Tibial nerve (tissue), 4 donors: ENCODE results near the gene PCSK7.
"Not testable (repeated sequence)": the region's sequence is repeated elsewhere in the genome, so short reads cannot be mapped to it uniquely, and the experiment has no call there.

Experiments
- EP300 ChIP-seq, 2 donors: sonication (generic); formaldehyde crosslinking; IDR thresholded peaks; one replicate each; pipeline ENCODE4 v1.6.1; 2017; ENCODE audit warnings: antibody characterized with exemption in 2 of 2, mild to moderate bottlenecking in 1 of 2
- POLR2A ChIP-seq, 2 donors: fragments of 450-650 bp; IDR thresholded peaks; one replicate each; pipeline ENCODE4 v1.6.1; 2017; ENCODE audit warnings: antibody characterized with exemption in 2 of 2, mild to moderate bottlenecking in 2 of 2, moderate library complexity in 2 of 2
- TF ChIP-seq, protein P1 (sequence below), 5 experiments: fragments of 200-600 bp in 3 of 5; fragments of 450-650 bp in 2 of 5; sonication (generic) in 3 of 5; IDR thresholded peaks; one replicate each; pipeline ENCODE4 v1.5.1; 2016 to 2019; ENCODE audit warnings: antibody characterized with exemption in 5 of 5, mild to moderate bottlenecking in 3 of 5, moderate library complexity in 2 of 5

DNA sequence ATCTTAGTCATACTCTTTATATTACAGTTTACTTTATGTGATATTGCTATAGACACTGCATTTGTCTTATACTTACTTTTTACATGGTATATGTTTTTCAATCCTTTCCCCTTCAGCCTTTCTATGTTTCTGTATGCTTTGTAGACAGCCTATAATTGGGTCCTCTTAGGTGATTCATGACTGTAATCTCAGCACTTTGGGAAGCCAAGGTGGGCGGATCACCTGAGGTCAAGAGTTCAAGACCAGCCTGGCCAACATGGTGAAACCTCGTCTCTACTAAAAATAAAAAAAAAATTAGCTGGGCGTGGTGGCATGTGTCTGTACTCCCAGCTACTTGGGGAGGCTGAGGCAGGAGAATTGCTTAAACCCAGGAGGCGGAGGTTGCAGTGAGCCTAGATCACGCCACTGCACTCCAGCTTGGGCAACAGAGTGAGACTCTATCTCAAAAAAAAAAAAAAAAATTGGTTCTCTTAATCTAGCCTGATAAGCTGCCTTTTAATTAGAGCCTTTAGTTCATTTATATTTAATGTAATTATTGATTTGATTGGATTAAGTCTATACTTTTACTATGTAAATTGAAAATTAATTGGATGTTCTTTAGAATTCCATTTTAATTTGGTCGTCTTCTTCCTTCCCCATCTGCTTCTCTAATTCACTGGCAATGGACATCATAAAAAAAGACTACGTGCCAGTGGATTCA, 32.9 kb upstream of the PCSK7 start:
- TF ChIP-seq, protein P1, sequence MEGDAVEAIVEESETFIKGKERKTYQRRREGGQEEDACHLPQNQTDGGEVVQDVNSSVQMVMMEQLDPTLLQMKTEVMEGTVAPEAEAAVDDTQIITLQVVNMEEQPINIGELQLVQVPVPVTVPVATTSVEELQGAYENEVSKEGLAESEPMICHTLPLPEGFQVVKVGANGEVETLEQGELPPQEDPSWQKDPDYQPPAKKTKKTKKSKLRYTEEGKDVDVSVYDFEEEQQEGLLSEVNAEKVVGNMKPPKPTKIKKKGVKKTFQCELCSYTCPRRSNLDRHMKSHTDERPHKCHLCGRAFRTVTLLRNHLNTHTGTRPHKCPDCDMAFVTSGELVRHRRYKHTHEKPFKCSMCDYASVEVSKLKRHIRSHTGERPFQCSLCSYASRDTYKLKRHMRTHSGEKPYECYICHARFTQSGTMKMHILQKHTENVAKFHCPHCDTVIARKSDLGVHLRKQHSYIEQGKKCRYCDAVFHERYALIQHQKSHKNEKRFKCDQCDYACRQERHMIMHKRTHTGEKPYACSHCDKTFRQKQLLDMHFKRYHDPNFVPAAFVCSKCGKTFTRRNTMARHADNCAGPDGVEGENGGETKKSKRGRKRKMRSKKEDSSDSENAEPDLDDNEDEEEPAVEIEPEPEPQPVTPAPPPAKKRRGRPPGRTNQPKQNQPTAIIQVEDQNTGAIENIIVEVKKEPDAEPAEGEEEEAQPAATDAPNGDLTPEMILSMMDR (IDR thresholded peaks at IDR 0.05): not testable (repeated sequence)
- TF ChIP-seq POLR2A, EP300 (IDR thresholded peaks at IDR 0.05): not testable (repeated sequence)
